Smooth muscle cell (in vitro differentiated cells): Measurements from ENCODE around the gene CMC4. TPM values are rescaled to one million over a fixed set of nuclear protein-coding genes. Genes with fewer than 3 reads are reported as not detected.

Source experiments
- DNase-seq: peaks from one replicate; lab custom pipeline; 2025; ENCODE audit not compliant: unreplicated experiment; lab: John Stamatoyannopoulos, UW
- H2AFZ ChIP-seq: fragments of 200-600 bp; sonication (generic); 2 replicates; pipeline ENCODE4 v1.6.0; 2016; ENCODE audit warnings: antibody characterized with exemption, low read depth, mild to moderate bottlenecking
- H3F3A ChIP-seq: fragments of 200-600 bp; sonication (generic); 2 replicates; pipeline ENCODE4 v1.6.0; 2017; ENCODE audit warnings: antibody characterized with exemption, low read depth
- H3K27ac ChIP-seq: fragments of 200-600 bp; sonication (generic); 2 replicates; pipeline ENCODE4 v1.5.1; 2016; ENCODE audit warnings: low read depth, mild to moderate bottlenecking
- H3K27me3 ChIP-seq: fragments of 200-600 bp; sonication (generic); 2 replicates; pipeline ENCODE4 v1.6.1; 2016; ENCODE audit warnings: low read depth, mild to moderate bottlenecking
- H3K36me3 ChIP-seq: fragments of 200-600 bp; sonication (generic); 2 replicates; pipeline ENCODE4 v1.5.1; 2016; ENCODE audit warnings: low read depth
- H3K4me1 ChIP-seq: fragments of 200-600 bp; sonication (generic); 2 replicates; pipeline ENCODE4 v1.5.1; 2016; ENCODE audit warnings: low read depth
- H3K4me2 ChIP-seq: fragments of 200-600 bp; sonication (generic); 2 replicates; pipeline ENCODE4 v1.6.0; 2016; ENCODE audit warnings: mild to moderate bottlenecking
- H3K4me3 ChIP-seq: fragments of 200-600 bp; sonication (generic); 2 replicates; pipeline ENCODE4 v1.5.1; 2016; ENCODE audit warnings: mild to moderate bottlenecking
- H3K79me2 ChIP-seq: fragments of 200-600 bp; sonication (generic); 2 replicates; pipeline ENCODE4 v1.6.0; 2016; ENCODE audit warnings: low read depth, mild to moderate bottlenecking
- H3K9ac ChIP-seq: fragments of 200-600 bp; sonication (generic); 2 replicates; pipeline ENCODE4 v1.6.0; 2016; ENCODE audit warnings: low read depth
- H3K9me3 ChIP-seq: fragments of 200-600 bp; sonication (generic); replicated peaks from 2 replicates; pipeline ENCODE4 v1.5.1; 2016; ENCODE audit warnings: low read depth
- H4K20me1 ChIP-seq: fragments of 200-600 bp; sonication (generic); 2 replicates; pipeline ENCODE4 v1.6.0; 2016; ENCODE audit warnings: low read depth
- CTCF ChIP-seq: fragments of 200-600 bp; sonication (generic); IDR thresholded peaks from 2 replicates; pipeline ENCODE4 v1.5.1; 2017; ENCODE audit warnings: borderline replicate concordance, mild to moderate bottlenecking, antibody characterized with exemption; ENCODE audit not compliant: insufficient read depth, poor library complexity, severe bottlenecking
- WGBS: methylation state at CpG from one replicate; pipeline ENCODE4 v1.1.7; 2016; ENCODE audit warnings: low lambda C conversion rate; 5-methylcytosine and 5-hydroxymethylcytosine counted together
- polyA plus RNA-seq: library from polyadenylated mRNA; unstranded; fragments of >200 nt; fragmentation: Nextera tagmentation; extraction: Ambion mirVana; gene quantifications from 2 replicates; pipeline ENCODE4 v1.2.1, GENCODE V29; 2016
- total RNA-seq: library from RNA; depleted of rRNA; stranded (reverse); fragments of >200 nt; gene quantifications from 2 replicates; pipeline ENCODE4 v1.2.3, GENCODE V29; 2014

The CMC4 gene
- total and polyA plus RNA-seq, 2 experiments from 2014 or later = 21.2 to 24.5 TPM

GRCh38 chrX:155065035-155065734 lies 5.8 kb downstream of the CMC4 start:
- H3K4me3 ChIP-seq = no peak overlapping the region
- H3K36me3 ChIP-seq = no peaks in the 10 kb centered on the region
- no peak overlapping the region for H3K4me2 ChIP-seq
- WGBS = 76% methylated on average over 8 of the region's 8 CpGs
- no peak overlapping the region for H2AFZ ChIP-seq
- H3F3A ChIP-seq = no peaks in the 10 kb centered on the region
- no peak for TF ChIP-seq CTCF
- H3K9ac ChIP-seq = no peak overlapping the region
- no peak for DNase-seq
- H3K9me3 ChIP-seq = no peaks in the 10 kb centered on the region
- H3K27me3 ChIP-seq = no peaks in the 10 kb centered on the region
- H4K20me1 ChIP-seq = no peaks in the 10 kb centered on the region
- no peak overlapping the region for H3K27ac ChIP-seq
- no peaks in the 10 kb centered on the region for H3K79me2 ChIP-seq
- no peaks in the 10 kb centered on the region for H3K4me1 ChIP-seq

GRCh38 chrX:155061760-155062159 lies 9.2 kb downstream of the CMC4 start:
- no peak overlapping the region for H3K4me2 ChIP-seq
- no peaks in the 10 kb centered on the region for H3K27me3 ChIP-seq
- no peaks in the 10 kb centered on the region for H3F3A ChIP-seq
- H3K27ac ChIP-seq = no peak overlapping the region
- no peaks in the 10 kb centered on the region for H3K79me2 ChIP-seq
- no peak for DNase-seq
- TF ChIP-seq CTCF = no peak
- H4K20me1 ChIP-seq = no peaks in the 10 kb centered on the region
- no peaks in the 10 kb centered on the region for H3K9me3 ChIP-seq
- H3K4me1 ChIP-seq = no peaks in the 10 kb centered on the region
- 86% methylated on average over 4 of the region's 4 CpGs for WGBS
- no peak overlapping the region for H3K9ac ChIP-seq
- H3K36me3 ChIP-seq = no peaks in the 10 kb centered on the region
- H2AFZ ChIP-seq = no peak overlapping the region
- no peak overlapping the region for H3K4me3 ChIP-seq

DNA sequence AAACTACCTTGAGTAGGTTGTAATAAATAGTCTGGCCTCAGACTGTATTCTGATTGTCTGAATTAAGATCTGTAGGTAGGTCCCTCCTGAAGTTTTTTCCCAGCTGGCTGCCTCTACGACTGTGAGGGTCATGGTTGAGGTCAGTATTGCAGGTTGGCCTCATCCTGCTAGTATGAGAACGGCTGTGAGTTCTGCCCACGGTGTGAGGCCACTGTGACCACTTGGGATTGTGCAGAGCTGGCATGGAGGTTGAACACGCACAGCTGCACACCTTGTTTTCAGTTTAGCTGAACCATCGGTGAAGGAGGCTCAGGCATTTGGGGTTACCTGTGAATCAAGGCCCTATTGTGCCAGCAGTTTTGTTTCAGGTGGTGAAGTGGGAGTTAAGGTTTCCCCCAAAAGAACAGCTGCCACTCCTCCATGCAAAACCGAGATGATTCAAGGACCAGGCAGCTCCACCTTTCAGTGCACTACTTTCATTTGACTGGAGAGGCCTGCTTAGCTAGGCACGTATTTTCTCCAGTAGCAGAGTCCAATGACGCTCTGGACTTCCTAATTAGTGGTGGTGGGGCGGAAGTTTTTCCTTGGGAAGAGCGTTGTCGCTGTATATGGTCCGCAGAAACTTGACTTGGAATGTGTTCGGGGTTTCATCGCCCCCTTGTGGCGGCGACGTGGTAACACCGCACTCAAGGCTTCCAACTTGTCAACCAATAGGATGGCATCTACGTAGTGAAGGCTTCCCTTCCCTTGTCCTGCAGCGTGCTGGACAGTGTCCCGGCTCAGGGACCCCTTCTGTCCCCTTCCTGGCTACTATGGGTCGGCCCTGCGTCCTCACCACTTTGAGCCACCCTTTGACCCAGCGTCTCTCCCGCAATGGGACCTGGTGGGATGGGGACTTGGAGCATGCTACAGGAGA lies 13.8 kb downstream of the CMC4 start:
- H3K27ac ChIP-seq = no peak overlapping the region

More for the DNA sequence above, 13.8 kb downstream of the CMC4 start:
- peak; percentile 4 for DNase-seq
- H3K4me2 ChIP-seq = peak overlapping the region; percentile 54
- TF ChIP-seq CTCF = peak; percentile 57
- H4K20me1 ChIP-seq = no peaks in the 10 kb centered on the region
- H3K36me3 ChIP-seq = no peaks in the 10 kb centered on the region
- H3K79me2 ChIP-seq = no peaks in the 10 kb centered on the region
- H3K9ac ChIP-seq = no peak overlapping the region
- H3K4me1 ChIP-seq = no peaks in the 10 kb centered on the region
- H3K27me3 ChIP-seq = no peaks in the 10 kb centered on the region
- no peak overlapping the region for H2AFZ ChIP-seq
- H3K9me3 ChIP-seq = no peaks in the 10 kb centered on the region
- H3F3A ChIP-seq = no peaks in the 10 kb centered on the region
- 40% methylated on average over 25 of the region's 25 CpGs for WGBS
- H3K4me3 ChIP-seq = no peak overlapping the region
